WTC11 (cell line): Measurements from ENCODE around the gene PCBP3. TPM values are rescaled to one million over a fixed set of nuclear protein-coding genes. Genes with fewer than 3 reads are reported as not detected.

Experiments
- ATAC-seq: fragments of 200-7000 bp; cut with Tn5 transposase; 2 replicates; pipeline ENCODE4 v1.10.0; 2021; ENCODE audit warnings: mild to moderate bottlenecking, moderate library complexity
- CTCF ChIA-PET: fragments of 300-600 bp; sonication (Branson Sonifier 250); formaldehyde crosslinking; loops from one replicate; lab custom pipeline; 2021; ENCODE audit warnings: antibody characterized with exemption; lab: Charles Lee
- POLR2A ChIA-PET: fragments of 350-600 bp; sonication (Branson Sonifier 250); formaldehyde crosslinking; loops from one replicate; lab custom pipeline; 2021; ENCODE audit warnings: antibody characterized with exemption; lab: Charles Lee
- DNase-seq: peaks from one replicate; pipeline ENCODE4 v3.0.0; 2021; ENCODE audit warnings: low spot score
- H3K27ac Mint-ChIP-seq: 2 replicates; pipeline ENCODE4 v1.8.0; 2021; ENCODE audit warnings: mixed read lengths
- H3K27me3 Mint-ChIP-seq: 2 replicates; pipeline ENCODE4 v1.8.0; 2021; ENCODE audit warnings: low read depth, mild to moderate bottlenecking, moderate library complexity, mixed read lengths
- H3K36me3 Mint-ChIP-seq: 2 replicates; pipeline ENCODE4 v1.8.0; 2021; ENCODE audit warnings: mixed read lengths
- H3K4me1 Mint-ChIP-seq: 2 replicates; pipeline ENCODE4 v1.8.0; 2022; ENCODE audit warnings: mixed read lengths
- H3K4me3 Mint-ChIP-seq: 2 replicates; pipeline ENCODE4 v1.8.0; 2021; ENCODE audit warnings: mild to moderate bottlenecking, moderate library complexity, mixed read lengths
- H3K9me3 Mint-ChIP-seq: 2 replicates; pipeline ENCODE4 v1.8.0; 2021; ENCODE audit warnings: mixed read lengths
- AR ChIP-seq: fragments of 250-450 bp; sonication (Bioruptor Pico); IDR thresholded peaks from 2 replicates; pipeline ENCODE4 v1.9.0; 2021; ENCODE audit warnings: mild to moderate bottlenecking
- ATF3 ChIP-seq: sonication (generic); formaldehyde crosslinking; conservative IDR thresholded peaks from 2 replicates; pipeline ENCODE4 v1.8.1; 2022; ENCODE audit warnings: mild to moderate bottlenecking, missing genetic modification reagents
- CREB1 ChIP-seq: sonication (generic); formaldehyde crosslinking; IDR thresholded peaks from 2 replicates; pipeline ENCODE4 v1.8.0; 2023; ENCODE audit warnings: mild to moderate bottlenecking, missing genetic modification reagents
- ERG ChIP-seq: fragments of 250-450 bp; sonication (Bioruptor Pico); IDR thresholded peaks from 2 replicates; pipeline ENCODE4 v1.8.0; 2021; ENCODE audit warnings: mild to moderate bottlenecking
- ESRRA ChIP-seq: sonication (generic); formaldehyde crosslinking; IDR thresholded peaks from 2 replicates; pipeline ENCODE4 v1.8.1; 2022; ENCODE audit warnings: mild to moderate bottlenecking, missing genetic modification reagents, borderline replicate concordance
- FOXP1 ChIP-seq: sonication (generic); formaldehyde crosslinking; IDR thresholded peaks from 2 replicates; pipeline ENCODE4 v1.8.0; 2022; ENCODE audit warnings: missing genetic modification reagents, mild to moderate bottlenecking, moderate library complexity, borderline replicate concordance
- GABPB1 ChIP-seq: sonication (generic); formaldehyde crosslinking; IDR thresholded peaks from 2 replicates; pipeline ENCODE4 v1.8.1; 2023; ENCODE audit warnings: mild to moderate bottlenecking, missing genetic modification reagents
- GTF2I ChIP-seq: fragments of 250-450 bp; sonication (Bioruptor Pico); conservative IDR thresholded peaks from 2 replicates; pipeline ENCODE4 v1.4.0; 2021; ENCODE audit warnings: mild to moderate bottlenecking
- IRF2 ChIP-seq: sonication (generic); formaldehyde crosslinking; IDR thresholded peaks from 2 replicates; pipeline ENCODE4 v1.8.0; 2022; ENCODE audit warnings: low read depth, missing genetic modification reagents, borderline replicate concordance
- NFYB ChIP-seq: sonication (generic); formaldehyde crosslinking; conservative IDR thresholded peaks from 2 replicates; pipeline ENCODE4 v1.8.0; 2022; ENCODE audit warnings: low read depth, missing genetic modification reagents
- PRRX2 ChIP-seq: fragments of 250-450 bp; sonication (Bioruptor Pico); IDR thresholded peaks from 2 replicates; pipeline ENCODE4 v1.8.0; 2021; ENCODE audit warnings: mild to moderate bottlenecking
- SOX15 ChIP-seq: fragments of 250-450 bp; sonication (Bioruptor Pico); IDR thresholded peaks from 2 replicates; pipeline ENCODE4 v1.9.0; 2021; ENCODE audit warnings: mild to moderate bottlenecking
- USF1 ChIP-seq: sonication (generic); formaldehyde crosslinking; IDR thresholded peaks from 2 replicates; pipeline ENCODE4 v1.8.0; 2022; ENCODE audit warnings: mild to moderate bottlenecking, missing genetic modification reagents
- ZNF396 ChIP-seq: fragments of 250-450 bp; sonication (Bioruptor Pico); IDR thresholded peaks from 2 replicates; pipeline ENCODE4 v1.8.0; 2021; ENCODE audit warnings: mild to moderate bottlenecking, moderate library complexity, borderline replicate concordance
- ZNF425 ChIP-seq: fragments of 250-450 bp; sonication (Bioruptor Pico); conservative IDR thresholded peaks from 2 replicates; pipeline ENCODE4 v1.9.0; 2021; ENCODE audit warnings: mild to moderate bottlenecking
- total RNA-seq: library from RNA; stranded (reverse); gene quantifications from 3 replicates; pipeline ENCODE4 v1.2.3, GENCODE V29; 2021

The PCBP3 gene
- total RNA-seq, 1 experiment from 2014 or later, result 8.5 TPM

- TF ChIP-seq USF1 (CRISPR knock-in tag) (no peak), ATF3 (CRISPR knock-in tag) (no peak), GABPB1 (no peak)
Observed at GRCh38 chr21:45613881-45614280, 29.6 kb upstream of the PCBP3 start (continued).

GRCh38 chr21:45615145-45615711 lies 28.3 kb upstream of the PCBP3 start:
- peak overlapping the region; percentile 63; the same call in 1 of the 2 replicates for H3K27ac Mint-ChIP-seq
- 0 out of 2 replicates have a peak, but pooled peaks cover 3% of the 10 kb centered on the region for H3K36me3 Mint-ChIP-seq
- ChIA-PET CTCF (interaction anchor here (0.7 kb wide), 1 partner anchor 1127 kb away, joined by 4 read pairs; no protein-coding TSS in a partner anchor), POLR2A (no interaction called here)
- H3K4me1 Mint-ChIP-seq, result peaks cover 6% of the 10 kb centered on the region
- peaks cover 7% of the 10 kb centered on the region for H3K9me3 Mint-ChIP-seq
- TF ChIP-seq ERG (CRISPR knock-in tag), result no peak
- TF ChIP-seq CREB1 (CRISPR knock-in tag), result no peak
- no peak for TF ChIP-seq USF1 (CRISPR knock-in tag)
- no peak for TF ChIP-seq PRRX2 (CRISPR knock-in tag)
- no peak for TF ChIP-seq AR (CRISPR knock-in tag)
- no peak for TF ChIP-seq IRF2 (CRISPR knock-in tag)
- no peak for TF ChIP-seq GTF2I (CRISPR knock-in tag)
- TF ChIP-seq ZNF396 (CRISPR knock-in tag), result no peak
- TF ChIP-seq SOX15 (CRISPR knock-in tag), result no peak
- no peak for TF ChIP-seq FOXP1 (CRISPR knock-in tag)
- TF ChIP-seq ZNF425, result no peak
- TF ChIP-seq NFYB (CRISPR knock-in tag), result no peak
- no peak for TF ChIP-seq ESRRA (CRISPR knock-in tag)
- H3K4me3 Mint-ChIP-seq, result no peak overlapping the region
- DNase-seq (no peak), ATAC-seq (no peak)
- H3K27me3 Mint-ChIP-seq, result peaks cover 10% of the 10 kb centered on the region
